HG03432 (cell line): ENCODE results near the gene CLRN2.
"Not testable (repeated sequence)": the region's sequence is repeated elsewhere in the genome, so short reads cannot be mapped to it uniquely, and the experiment has no call there.

Experiments
- ATAC-seq: cut with Tn5 transposase; IDR thresholded peaks from one replicate; pipeline ENCODE4 v1.9.1; 2021; ENCODE audit warnings: mild to moderate bottlenecking, moderate library complexity; ENCODE audit not compliant: unreplicated experiment

CLRN2 gene

DNA sequence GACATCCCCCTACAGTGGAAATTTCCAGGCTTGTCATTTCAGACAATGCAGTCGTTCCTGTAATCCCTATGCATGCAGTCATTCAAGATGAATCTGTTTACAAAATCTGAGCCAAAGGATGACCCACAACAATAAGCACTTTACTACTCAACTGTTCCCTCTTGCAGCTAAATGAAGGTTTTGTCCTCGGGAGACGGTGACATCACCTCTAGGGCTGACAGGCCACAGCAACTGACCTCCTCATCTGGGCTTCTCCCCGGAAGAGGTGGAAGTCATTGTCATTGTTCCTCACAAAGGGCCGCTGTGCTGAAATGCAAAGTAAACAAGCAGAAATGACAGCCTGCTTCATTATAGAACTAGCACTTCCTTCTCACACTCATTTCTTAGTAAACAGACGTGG is 29.2 kb downstream of the CLRN2 start:
- ATAC-seq, result no peak

GRCh38 chr4:17544831-17545234 is 29.9 kb downstream of the CLRN2 start:
- ATAC-seq, result no peak

- ATAC-seq, result no peak
These were observed 30.6 kb downstream of the CLRN2 start for GRCh38 chr4:17545374-17546140.

GRCh38 chr4:17546222-17546621 is 31.3 kb downstream of the CLRN2 start:
- ATAC-seq, result no peak

- ATAC-seq, result no peak
These were observed 31.7 kb downstream of the CLRN2 start for GRCh38 chr4:17546678-17547077.

GRCh38 chr4:17550549-17550948 is 35.6 kb downstream of the CLRN2 start:
- no peak for ATAC-seq

GRCh38 chr4:17552427-17552826 is 37.5 kb downstream of the CLRN2 start:
- ATAC-seq, result no peak

- ATAC-seq, result no peak
These were observed 39.6 kb downstream of the CLRN2 start for GRCh38 chr4:17554568-17554967.

- ATAC-seq, result no peak
These were observed 41.5 kb downstream of the CLRN2 start for GRCh38 chr4:17556498-17556897.

DNA sequence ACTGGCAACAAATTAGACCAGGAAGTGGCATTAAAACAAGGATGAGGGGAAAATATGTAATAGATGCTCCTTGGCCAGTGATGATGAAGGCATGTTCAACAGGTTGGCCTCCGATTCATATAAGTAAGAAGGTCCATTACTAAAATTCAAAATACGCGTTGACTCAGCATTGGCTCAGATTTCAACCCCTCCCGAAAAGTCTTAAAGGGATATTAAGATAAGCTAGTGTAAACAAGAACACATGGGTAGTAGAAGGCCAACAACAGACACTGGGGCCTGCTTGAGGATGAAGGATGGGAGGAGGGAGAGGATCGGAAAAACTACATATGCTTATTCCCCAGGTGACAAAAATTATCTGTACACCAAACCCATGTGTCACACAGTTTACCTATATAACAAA is 42.9 kb downstream of the CLRN2 start:
- no peak for ATAC-seq

- ATAC-seq, result no peak
These were observed 44.2 kb downstream of the CLRN2 start for GRCh38 chr4:17558941-17559708.

GRCh38 chr4:17559709-17560048 is 44.7 kb downstream of the CLRN2 start:
- no peak for ATAC-seq

GRCh38 chr4:17560065-17560673 is 45.2 kb downstream of the CLRN2 start:
- no peak for ATAC-seq

- ATAC-seq, result no peak
These were observed 46.4 kb downstream of the CLRN2 start for GRCh38 chr4:17561195-17561909.

DNA sequence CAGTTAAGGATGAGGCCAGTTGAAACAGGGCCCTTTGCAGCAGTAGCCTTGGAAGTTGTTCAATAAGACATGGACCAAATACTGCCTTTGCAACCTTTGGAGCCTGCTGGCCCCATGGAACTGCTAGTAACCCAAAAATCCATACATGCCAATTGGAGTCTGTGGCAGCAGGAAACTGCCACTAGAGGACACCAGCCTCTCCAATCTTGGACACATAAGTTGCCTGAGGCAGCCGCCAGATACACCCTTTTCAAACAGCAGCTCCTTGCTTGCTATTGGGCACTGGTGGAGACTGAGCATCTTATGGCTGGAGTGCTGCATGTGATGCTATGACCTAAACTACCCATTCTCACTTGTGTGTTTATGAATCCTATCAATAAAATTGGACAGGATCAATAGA is 47.2 kb downstream of the CLRN2 start:
- no peak for ATAC-seq

GRCh38 chr4:17565846-17566245 is 50.9 kb downstream of the CLRN2 start:
- ATAC-seq, result no peak

- ATAC-seq, result no peak
These were observed 52.3 kb downstream of the CLRN2 start for GRCh38 chr4:17567271-17567670.

- no peak for ATAC-seq
These were observed 59.2 kb downstream of the CLRN2 start for GRCh38 chr4:17574206-17574605.

- not testable (repeated sequence) for ATAC-seq
These were observed 60.2 kb downstream of the CLRN2 start for GRCh38 chr4:17575177-17575576.
